GM21526 (cell line): ENCODE measurements around the gene FUS.
"Not testable (repeated sequence)": the region's sequence is repeated elsewhere in the genome, so short reads cannot be mapped to it uniquely, and the experiment has no call there.

ENCODE experiments used
- ATAC-seq: cut with Tn5 transposase; IDR thresholded peaks from one replicate; pipeline ENCODE4 v1.9.1; 2021; ENCODE audit warnings: moderate library complexity; ENCODE audit not compliant: unreplicated experiment, low FRiP score

Gene FUS

GRCh38 chr16:31184888-31185287 is 4.9 kb downstream of the FUS start:
- ATAC-seq = no peak

GRCh38 chr16:31185339-31185738 is 5.4 kb downstream of the FUS start:
- ATAC-seq = no peak

GRCh38 chr16:31186176-31186575 is 6.2 kb downstream of the FUS start:
- no peak for ATAC-seq

DNA sequence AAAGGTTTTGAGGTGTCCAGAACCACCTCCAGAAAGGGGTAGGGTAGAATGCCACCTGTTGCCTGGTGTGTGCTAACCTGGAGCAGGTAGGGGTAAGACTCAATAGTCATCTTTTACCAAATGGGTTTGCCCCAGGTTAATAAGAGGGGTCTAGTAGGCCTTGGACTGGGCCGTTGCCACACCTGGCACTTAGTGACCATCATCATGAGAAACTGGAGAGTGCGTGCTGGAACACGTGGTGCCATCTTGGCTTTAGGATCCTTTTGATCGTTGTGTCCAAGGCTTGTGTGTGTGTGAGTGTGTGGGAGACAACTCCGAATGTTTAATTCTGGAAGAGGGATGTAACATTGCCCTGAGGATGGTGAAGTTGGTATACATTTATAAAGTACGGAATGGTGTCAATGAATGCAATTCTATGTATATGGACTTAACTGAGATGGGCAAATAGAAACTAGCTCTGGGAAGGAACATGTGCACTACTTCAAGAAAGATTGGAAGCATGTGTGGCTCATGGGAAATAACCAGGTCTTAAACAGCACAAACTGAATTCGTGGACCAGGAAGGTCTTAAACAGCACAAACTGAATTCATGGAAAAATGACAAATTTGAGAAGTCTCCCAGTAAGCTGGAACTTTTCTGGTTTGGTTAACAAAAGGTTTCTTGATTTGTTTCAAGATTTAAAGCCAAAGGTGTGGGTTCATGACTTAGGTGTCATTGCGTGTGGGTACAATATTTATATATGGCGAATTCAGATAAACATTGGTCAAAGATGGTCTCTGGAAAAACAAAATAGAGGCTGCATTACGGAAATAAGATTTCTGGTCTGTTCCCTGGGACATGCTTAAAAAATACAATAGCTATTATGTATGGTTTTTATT is 7.2 kb downstream of the FUS start:
- no peak for ATAC-seq

DNA sequence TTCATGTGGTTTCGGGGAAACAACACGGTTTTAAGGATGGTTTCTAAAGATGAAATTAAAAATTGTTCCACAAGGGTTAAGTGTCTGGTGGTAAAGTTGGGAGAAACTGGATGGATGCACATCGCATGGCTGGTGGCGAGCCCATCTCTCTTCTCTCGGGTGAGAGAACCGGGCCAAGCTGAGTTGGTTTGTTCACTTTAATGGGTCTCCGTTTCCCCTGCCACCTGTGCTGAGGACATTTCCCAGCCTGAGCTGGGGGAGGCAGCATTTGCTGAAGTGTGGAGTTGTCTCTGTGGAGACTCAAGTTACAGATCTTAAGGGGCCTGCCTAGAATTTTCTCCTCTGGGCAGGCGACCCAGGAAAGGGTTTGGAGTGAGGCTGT is 7.9 kb downstream of the FUS start:
- no peak for ATAC-seq

GRCh38 chr16:31188450-31189411 is 8.8 kb downstream of the FUS start:
- no peak for ATAC-seq

GRCh38 chr16:31189412-31189778 is 9.5 kb downstream of the FUS start:
- no peak for ATAC-seq

DNA sequence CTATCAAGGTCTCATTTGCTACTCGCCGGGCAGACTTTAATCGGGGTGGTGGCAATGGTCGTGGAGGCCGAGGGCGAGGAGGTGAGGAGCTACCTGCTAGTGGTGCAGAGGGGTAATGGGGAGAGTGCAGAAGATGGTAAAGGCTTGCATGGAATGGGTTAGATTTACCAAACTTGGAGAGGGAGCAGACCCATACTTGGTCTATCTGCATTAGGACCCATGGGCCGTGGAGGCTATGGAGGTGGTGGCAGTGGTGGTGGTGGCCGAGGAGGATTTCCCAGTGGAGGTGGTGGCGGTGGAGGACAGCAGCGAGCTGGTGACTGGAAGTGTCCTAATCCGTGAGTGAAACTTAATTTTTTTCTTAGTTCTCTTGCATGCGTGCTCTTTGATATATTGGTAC is 10.1 kb downstream of the FUS start:
- ATAC-seq = no peak

DNA sequence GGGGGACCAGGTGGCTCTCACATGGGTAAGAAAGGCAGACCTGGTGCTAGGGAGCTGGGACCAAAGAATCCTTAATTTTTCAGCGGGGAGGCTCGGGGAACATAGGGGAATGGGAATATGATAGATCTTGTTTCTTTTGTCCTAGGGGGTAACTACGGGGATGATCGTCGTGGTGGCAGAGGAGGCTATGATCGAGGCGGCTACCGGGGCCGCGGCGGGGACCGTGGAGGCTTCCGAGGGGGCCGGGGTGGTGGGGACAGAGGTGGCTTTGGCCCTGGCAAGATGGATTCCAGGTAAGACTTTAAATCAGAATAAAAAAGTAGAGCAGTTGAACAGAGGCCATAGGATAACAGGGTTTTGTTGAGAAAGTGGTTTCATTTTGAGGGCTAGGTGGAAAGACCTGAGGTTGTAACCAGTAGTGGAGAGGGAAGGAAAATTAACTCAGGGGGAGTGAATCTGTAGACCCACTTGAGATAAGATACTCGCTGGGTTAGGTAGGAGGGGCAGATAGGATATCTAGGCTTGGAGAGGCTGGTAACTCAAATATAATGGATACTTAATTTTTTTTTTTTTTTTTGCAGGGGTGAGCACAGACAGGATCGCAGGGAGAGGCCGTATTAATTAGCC is 11.0 kb downstream of the FUS start:
- no peak for ATAC-seq

- ATAC-seq = no peak
These were observed 11.9 kb downstream of the FUS start for GRCh38 chr16:31191697-31192428.

GRCh38 chr16:31192856-31193642 is 13.1 kb downstream of the FUS start:
- no peak for ATAC-seq

- no peak for ATAC-seq
These were observed 13.9 kb downstream of the FUS start for GRCh38 chr16:31193874-31194273.

- no peak for ATAC-seq
These were observed 15.0 kb downstream of the FUS start for GRCh38 chr16:31194898-31195297.

DNA sequence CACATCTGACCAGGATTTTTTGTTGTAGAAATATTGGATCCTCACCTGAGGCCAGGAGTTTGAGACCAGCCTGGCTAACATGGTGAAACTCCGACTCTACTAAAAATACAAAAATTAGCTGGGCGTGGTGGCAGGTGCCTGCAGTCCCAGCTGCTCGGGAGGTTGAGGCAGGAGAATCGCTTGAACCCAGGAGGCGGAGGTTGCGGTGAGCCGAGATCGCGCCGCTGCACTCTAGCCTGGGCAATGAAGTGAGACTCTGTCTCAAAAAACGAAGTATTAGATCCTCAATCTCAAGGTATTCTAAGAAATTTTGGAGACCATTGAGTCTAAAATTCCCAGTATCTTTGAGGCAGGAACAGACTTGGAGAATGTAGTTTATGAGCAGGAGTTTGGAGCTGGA is 15.9 kb downstream of the FUS start:
- not testable (repeated sequence) for ATAC-seq

GRCh38 chr16:31196324-31197088 is 16.6 kb downstream of the FUS start:
- no peak for ATAC-seq

DNA sequence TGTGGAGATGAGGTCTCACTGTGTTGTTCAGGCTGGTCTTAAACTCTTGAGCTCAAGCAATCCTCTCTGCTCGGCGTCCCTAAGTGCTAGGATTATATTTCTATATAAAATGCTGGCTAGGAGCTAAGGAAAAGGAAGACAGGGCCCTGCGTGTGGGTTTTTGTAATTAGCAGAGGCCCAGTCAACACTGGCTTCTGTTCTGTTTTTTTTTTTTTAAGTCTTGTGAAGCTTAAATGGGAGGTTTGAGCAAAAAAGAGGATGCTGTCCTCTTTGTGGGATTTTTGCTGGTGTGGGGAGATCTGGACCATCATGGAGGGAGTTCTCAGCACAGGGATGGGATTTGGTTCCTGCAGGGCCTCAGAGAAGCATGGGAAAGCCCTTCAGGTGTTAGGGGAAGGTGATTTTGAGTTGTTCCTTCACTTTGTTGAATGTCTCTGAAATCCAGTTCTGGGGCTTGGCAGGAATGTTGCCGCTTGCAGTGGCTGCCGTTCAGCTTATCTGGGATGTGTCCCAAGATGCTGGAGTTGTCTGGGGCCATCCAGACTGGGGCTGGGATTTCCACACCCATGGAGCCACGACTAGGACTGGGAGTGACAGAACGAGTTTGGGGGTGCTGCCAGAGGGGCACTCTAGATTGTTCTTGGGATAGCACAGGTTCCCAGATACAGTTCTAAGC is 18.4 kb downstream of the FUS start:
- no peak for ATAC-seq

DNA sequence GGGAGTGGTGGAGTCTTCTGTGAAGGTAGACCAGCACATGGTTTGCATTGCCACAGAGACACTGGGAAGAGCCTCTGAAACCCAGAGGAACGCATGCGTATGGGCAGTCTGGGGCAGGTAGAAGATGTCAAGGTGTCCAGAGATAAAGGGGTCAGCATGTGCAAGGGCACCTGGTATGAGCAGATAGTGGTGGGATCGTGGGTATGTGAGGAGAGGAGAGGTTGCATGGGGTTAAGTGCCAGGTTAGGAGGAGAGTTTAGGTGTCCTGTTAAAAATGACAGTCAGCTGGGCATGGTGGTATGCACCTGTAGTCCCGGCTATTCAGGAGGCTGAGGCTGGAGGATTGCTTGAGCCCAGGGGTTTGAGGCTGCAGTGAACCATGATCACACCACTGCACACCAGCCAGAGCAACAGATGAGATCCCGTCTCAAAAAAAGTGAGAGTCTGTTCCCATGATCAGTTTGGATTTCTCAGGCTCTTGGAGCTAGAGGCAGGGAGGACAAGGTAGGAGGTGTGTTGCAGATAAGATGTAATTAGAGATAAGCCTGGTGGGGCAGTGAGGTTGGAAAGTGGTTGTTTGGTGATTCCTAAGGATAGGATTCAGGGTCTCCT is 19.6 kb downstream of the FUS start:
- ATAC-seq = no peak

- ATAC-seq = not testable (repeated sequence)
These were observed 20.2 kb downstream of the FUS start for GRCh38 chr16:31200111-31200510.
